ENCODE data around the gene SESTD1.

The SESTD1 gene

GRCh38 chr2:179274749-179275148, 10.1 kb upstream of the SESTD1 start:
- Mint-ChIP-seq H3K4me1 (ENCODE audit: low read depth) (peaks cover 17% of the 10 kb centered on the region), H3K9me3 (no peaks in the 10 kb centered on the region), H3K27me3 (no peaks in the 10 kb centered on the region), H3K36me3 (ENCODE audit: low read depth) (no peaks in the 10 kb centered on the region), H3K27ac (no peak overlapping the region), H3K4me3 (no peak overlapping the region)

DNA sequence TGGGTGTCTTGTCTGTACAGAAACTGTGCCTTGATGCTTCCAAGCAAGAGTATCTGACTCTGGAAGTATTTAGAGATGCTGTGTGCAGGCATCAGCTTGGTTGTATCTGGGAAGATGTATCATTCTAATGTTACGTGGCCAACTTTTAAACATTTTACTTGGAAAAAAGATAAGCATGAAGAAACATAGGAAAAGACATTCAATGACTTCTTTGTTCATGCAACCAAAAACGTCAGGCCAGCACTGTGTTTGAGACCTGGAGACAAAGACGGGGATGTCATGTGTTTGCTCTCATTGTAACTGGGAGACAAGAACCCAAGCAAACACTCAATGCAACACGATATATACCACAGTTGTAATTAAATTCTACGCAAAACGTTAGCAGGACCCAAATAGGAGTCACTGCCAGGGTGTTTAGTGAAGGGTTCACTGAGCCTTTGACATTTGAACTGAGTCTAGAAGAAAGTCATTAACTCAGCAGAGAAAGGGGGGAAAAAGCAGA, 8.9 kb upstream of the SESTD1 start:
- H3K27me3 Mint-ChIP-seq, result no peaks in the 10 kb centered on the region
- no peaks in the 10 kb centered on the region for H3K36me3 Mint-ChIP-seq (ENCODE audit: low read depth)
- H3K27ac Mint-ChIP-seq, result no peak overlapping the region
- peaks cover 17% of the 10 kb centered on the region for H3K4me1 Mint-ChIP-seq (ENCODE audit: low read depth)
- no peak overlapping the region for H3K4me3 Mint-ChIP-seq
- H3K9me3 Mint-ChIP-seq, result no peaks in the 10 kb centered on the region

DNA sequence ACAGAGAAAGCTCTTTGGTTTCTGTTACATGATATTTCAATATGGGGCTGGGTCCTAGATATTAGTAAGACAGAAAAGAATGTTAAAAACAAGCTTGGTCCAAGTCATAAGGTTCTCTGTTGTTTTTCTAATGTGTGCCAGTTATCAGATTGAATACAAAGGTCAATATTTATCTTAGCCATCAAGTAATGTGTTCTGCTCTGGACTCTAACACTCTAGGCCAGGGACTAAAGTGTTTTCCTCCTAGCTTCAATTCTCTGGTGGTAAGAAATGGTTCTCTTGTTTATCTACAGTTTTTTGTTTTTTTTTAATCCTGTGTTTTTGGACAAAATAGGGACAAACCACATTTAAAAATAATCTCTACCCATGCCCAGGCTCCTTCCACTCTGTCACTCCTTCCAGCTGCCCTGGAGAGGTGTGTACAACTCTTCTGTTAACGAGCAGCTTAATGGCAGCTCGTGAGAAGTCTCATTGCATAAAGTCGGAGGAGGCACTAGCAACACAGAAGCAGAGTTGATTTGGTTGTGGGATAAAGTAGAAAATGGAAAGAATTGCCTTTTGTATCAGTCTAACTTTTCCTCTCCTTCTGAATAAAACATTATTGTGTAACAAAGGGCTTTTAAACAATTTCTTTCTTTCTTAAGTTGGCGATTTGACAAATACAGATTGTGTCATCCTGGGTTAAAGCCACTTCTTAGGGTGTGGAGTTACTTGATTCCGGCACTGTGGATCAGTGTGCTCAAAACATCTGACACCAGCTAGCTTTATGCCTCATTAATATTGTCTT, 8.0 kb upstream of the SESTD1 start:
- H3K4me3 Mint-ChIP-seq, result no peak overlapping the region
- H3K4me1 Mint-ChIP-seq (ENCODE audit: low read depth), result peaks cover 17% of the 10 kb centered on the region
- H3K36me3 Mint-ChIP-seq (ENCODE audit: low read depth), result no peaks in the 10 kb centered on the region
- no peaks in the 10 kb centered on the region for H3K9me3 Mint-ChIP-seq
- H3K27me3 Mint-ChIP-seq, result no peaks in the 10 kb centered on the region
- H3K27ac Mint-ChIP-seq, result no peak overlapping the region

- H3K36me3 Mint-ChIP-seq (ENCODE audit: low read depth), result no peaks in the 10 kb centered on the region
- H3K27ac Mint-ChIP-seq, result no peak overlapping the region
- no peak overlapping the region for H3K4me3 Mint-ChIP-seq
- peaks cover 8% of the 10 kb centered on the region for H3K27me3 Mint-ChIP-seq
- no peaks in the 10 kb centered on the region for H3K9me3 Mint-ChIP-seq
- peaks cover 21% of the 10 kb centered on the region for H3K4me1 Mint-ChIP-seq (ENCODE audit: low read depth)
Observed at GRCh38 chr2:179270689-179271088, 6.1 kb upstream of the SESTD1 start.

DNA sequence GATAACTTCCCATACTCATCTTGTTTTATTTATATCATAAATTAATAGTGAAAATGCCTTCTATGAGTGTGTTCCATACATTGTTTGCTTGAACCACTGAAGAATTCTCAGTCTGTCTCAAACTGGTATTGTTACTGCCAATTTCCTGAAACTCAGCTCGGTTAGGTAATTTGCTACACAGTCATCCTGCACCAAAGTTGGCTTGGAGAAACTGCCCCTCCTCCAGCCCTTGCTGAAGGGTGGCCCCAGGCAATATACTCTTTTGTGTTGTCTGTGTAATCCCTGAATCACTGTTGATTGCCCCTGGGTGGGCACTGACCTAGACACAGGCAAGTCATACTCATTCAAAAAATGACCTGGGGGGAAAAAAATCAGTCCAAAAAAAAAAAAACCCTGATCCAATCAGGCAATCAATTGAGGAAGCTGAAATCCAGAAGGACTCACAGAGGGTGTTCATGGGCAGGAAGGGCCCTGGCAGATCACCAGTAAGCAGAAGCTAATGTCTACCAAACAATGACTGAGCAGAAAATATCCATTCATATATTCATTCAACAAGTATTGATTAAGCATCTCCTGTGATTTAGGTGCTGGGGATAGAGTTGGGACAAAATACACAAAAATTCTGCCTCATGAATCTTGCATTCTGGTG, 3.8 kb upstream of the SESTD1 start:
- no peaks in the 10 kb centered on the region for H3K9me3 Mint-ChIP-seq
- no peak overlapping the region for H3K27ac Mint-ChIP-seq
- H3K4me3 Mint-ChIP-seq, result no peak overlapping the region
- no peaks in the 10 kb centered on the region for H3K36me3 Mint-ChIP-seq (ENCODE audit: low read depth)
- H3K27me3 Mint-ChIP-seq, result peaks cover 19% of the 10 kb centered on the region
- peaks cover 15% of the 10 kb centered on the region for H3K4me1 Mint-ChIP-seq (ENCODE audit: low read depth)

GRCh38 chr2:179266271-179266670, 1.6 kb upstream of the SESTD1 start:
- Mint-ChIP-seq H3K27ac (no peak overlapping the region), H3K36me3 (ENCODE audit: low read depth) (no peaks in the 10 kb centered on the region), H3K4me3 (no peak overlapping the region), H3K9me3 (no peaks in the 10 kb centered on the region), H3K4me1 (ENCODE audit: low read depth) (peaks cover 30% of the 10 kb centered on the region), H3K27me3 (peaks cover 35% of the 10 kb centered on the region)

DNA sequence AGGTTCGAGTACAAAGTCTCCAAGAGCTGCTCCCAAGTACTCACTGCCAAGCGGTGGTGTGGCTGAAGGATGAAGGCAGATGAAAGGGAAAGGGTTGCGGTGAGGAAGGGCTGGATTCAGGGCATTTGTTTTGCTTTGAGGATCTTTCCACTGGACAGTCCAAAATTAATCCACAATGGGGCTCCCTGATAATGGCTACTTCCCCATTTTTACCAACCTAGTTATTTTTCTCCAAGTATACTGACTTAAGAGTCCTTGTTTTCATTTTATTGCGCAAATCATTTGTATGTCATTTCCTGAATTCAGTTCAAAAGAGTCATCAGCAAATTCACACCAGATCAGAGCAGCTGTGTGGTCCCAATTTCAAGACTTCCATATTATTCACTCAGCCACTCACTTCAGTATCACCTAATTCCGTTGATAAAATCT, 464 bp upstream of the SESTD1 start:
- Mint-ChIP-seq H3K4me3 (peak overlapping the region; percentile 61), H3K36me3 (ENCODE audit: low read depth) (no peaks in the 10 kb centered on the region), H3K27me3 (peaks cover 39% of the 10 kb centered on the region), H3K9me3 (no peaks in the 10 kb centered on the region), H3K4me1 (ENCODE audit: low read depth) (peaks cover 42% of the 10 kb centered on the region), H3K27ac (peak overlapping the region; percentile 20)

DNA sequence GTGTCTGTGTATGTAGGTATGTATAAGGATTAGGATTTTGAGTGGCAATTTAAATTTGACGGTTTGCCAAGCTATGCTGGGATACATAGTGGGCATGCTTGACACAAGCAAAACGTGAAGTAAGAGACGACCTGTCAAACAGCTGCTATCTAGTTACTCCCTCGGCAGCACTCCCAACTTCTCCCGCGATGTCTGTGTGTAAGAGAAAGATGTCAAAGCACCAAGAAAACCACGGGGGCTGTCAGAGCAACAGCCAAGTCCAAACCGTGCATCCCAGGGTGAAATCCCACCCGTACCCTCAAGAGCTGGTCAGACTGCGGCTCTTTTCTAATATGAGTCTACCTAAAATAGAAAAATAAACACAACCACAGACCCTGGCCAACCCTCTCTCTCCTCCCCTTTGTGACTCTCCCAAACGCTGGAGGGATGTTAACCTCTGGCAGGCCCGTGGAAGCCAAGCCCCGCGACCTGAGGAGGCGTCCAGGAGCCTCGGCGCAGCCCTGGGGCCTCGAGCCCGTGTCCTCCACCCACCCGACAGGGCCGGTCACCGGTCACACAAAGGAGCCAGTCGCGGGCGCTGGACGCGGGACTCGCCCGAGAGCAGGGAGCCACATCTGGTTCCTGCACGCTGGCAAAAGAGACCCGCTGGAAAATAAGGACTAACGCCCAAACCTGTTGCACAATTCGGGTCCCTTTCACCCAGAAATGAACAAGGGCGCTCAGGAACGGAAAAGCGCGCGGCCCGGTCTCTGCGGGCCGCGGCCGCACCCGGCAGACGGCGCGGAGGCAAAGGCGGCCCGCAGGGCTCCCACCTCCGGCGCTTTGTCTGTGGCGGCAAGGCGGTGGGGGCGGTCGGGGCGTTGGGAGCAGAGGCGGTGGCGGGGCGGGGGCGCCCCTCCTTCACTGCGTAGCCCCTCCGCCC, 925 bp downstream of the SESTD1 start:
- H3K27ac Mint-ChIP-seq, result peak overlapping the region; percentile 62
- peaks cover 51% of the 10 kb centered on the region for H3K4me1 Mint-ChIP-seq (ENCODE audit: low read depth)
- H3K36me3 Mint-ChIP-seq (ENCODE audit: low read depth), result no peaks in the 10 kb centered on the region
- peak overlapping the region; percentile 85 for H3K4me3 Mint-ChIP-seq
- H3K27me3 Mint-ChIP-seq, result peaks cover 39% of the 10 kb centered on the region
- no peaks in the 10 kb centered on the region for H3K9me3 Mint-ChIP-seq

- H3K9me3 Mint-ChIP-seq, result no peaks in the 10 kb centered on the region
- peak overlapping the region; percentile 85 for H3K4me3 Mint-ChIP-seq
- H3K27me3 Mint-ChIP-seq, result peaks cover 39% of the 10 kb centered on the region
- H3K27ac Mint-ChIP-seq, result peak overlapping the region; percentile 63
- H3K36me3 Mint-ChIP-seq (ENCODE audit: low read depth), result no peaks in the 10 kb centered on the region
- H3K4me1 Mint-ChIP-seq (ENCODE audit: low read depth), result peaks cover 53% of the 10 kb centered on the region
Observed at GRCh38 chr2:179263015-179263414, 1.6 kb downstream of the SESTD1 start.

- Mint-ChIP-seq H3K4me3 (no peak overlapping the region), H3K4me1 (ENCODE audit: low read depth) (peaks cover 60% of the 10 kb centered on the region), H3K9me3 (no peaks in the 10 kb centered on the region), H3K27me3 (peaks cover 39% of the 10 kb centered on the region), H3K27ac (no peak overlapping the region), H3K36me3 (ENCODE audit: low read depth) (no peaks in the 10 kb centered on the region)
Observed at GRCh38 chr2:179262077-179262660, 2.5 kb downstream of the SESTD1 start.

GRCh38 chr2:179261151-179261825, 3.3 kb downstream of the SESTD1 start:
- peaks cover under 1% of the 10 kb centered on the region for H3K36me3 Mint-ChIP-seq (ENCODE audit: low read depth)
- H3K4me3 Mint-ChIP-seq, result no peak overlapping the region
- H3K27ac Mint-ChIP-seq, result peak overlapping the region; percentile 26

DNA sequence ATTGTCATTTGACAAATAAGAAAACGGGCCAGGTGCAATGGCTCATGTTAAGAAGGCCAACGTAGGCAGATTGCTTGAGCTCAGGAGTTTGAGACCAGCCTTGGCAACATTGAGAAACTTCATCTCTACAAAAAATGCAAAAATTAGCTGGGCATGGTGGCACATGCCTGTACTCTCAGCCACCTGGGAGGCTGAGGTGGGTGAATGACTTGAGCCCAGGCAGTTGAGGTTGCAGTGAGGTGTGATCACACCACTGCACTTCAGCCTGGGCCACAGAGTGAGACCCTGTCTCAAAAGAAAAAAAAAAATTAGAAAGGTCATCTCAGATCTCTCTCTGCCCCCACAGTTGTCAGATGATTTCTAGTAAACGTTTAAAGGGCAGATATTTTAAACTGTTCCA, 4.4 kb downstream of the SESTD1 start:
- peaks cover 5% of the 10 kb centered on the region for H3K9me3 Mint-ChIP-seq
- H3K36me3 Mint-ChIP-seq (ENCODE audit: low read depth), result peaks cover 5% of the 10 kb centered on the region
- peaks cover 57% of the 10 kb centered on the region for H3K4me1 Mint-ChIP-seq (ENCODE audit: low read depth)
- H3K27me3 Mint-ChIP-seq, result peaks cover 26% of the 10 kb centered on the region
- H3K4me3 Mint-ChIP-seq, result no peak overlapping the region
- H3K27ac Mint-ChIP-seq, result no peak overlapping the region

More at GRCh38 chr2:179261151-179261825, 3.3 kb downstream of the SESTD1 start:
- Mint-ChIP-seq H3K27me3 (peaks cover 36% of the 10 kb centered on the region), H3K9me3 (peaks cover under 1% of the 10 kb centered on the region), H3K4me1 (ENCODE audit: low read depth) (peaks cover 63% of the 10 kb centered on the region)

DNA sequence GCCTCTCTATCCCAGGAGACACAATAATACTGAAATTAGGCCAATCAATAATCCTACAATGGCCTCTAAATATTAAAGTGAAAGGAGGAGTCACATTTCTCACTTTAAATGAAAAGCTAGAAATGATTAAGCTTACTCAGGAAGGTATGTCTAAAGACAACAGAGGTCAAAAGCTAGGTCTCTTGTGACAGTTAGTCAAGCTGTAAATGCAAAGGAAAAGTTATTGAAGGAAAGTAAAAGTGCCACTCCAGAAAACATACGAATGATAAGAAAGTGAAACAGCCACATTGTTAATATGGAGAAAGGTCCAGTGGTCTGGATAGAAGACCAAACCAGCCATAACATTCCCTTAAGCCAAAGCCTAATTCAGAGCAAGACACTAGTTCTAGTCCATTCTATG, 9.5 kb downstream of the SESTD1 start:
- no peak overlapping the region for H3K4me3 Mint-ChIP-seq
- peaks cover 11% of the 10 kb centered on the region for H3K36me3 Mint-ChIP-seq (ENCODE audit: low read depth)
- no peaks in the 10 kb centered on the region for H3K27me3 Mint-ChIP-seq
- H3K27ac Mint-ChIP-seq, result peak overlapping the region; percentile 61
- H3K9me3 Mint-ChIP-seq, result peaks cover 8% of the 10 kb centered on the region
- H3K4me1 Mint-ChIP-seq (ENCODE audit: low read depth), result peaks cover 66% of the 10 kb centered on the region

DNA sequence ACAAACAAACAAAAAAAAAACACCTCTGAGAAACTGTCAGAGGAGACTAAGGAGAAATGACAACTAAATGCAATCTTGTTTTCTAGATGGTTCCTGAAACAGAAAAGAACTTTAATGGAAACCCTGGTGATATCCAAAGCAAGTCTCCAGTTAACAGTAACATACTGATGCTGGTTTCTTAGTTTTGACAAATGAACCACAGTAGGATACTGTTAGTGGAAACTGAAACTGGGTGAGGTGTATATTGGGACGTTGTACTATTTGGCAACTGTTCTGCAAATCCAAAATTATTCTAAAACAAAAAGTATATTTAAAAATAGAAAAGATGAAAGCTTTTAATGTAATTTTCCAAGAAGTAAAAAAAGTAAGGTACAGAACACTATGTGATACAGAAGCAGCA, 11.4 kb downstream of the SESTD1 start:
- H3K27ac Mint-ChIP-seq, result peak overlapping the region; percentile 73
- H3K4me3 Mint-ChIP-seq, result no peak overlapping the region
- H3K4me1 Mint-ChIP-seq (ENCODE audit: low read depth), result peaks cover 73% of the 10 kb centered on the region
- H3K9me3 Mint-ChIP-seq, result peaks cover 8% of the 10 kb centered on the region
- no peaks in the 10 kb centered on the region for H3K27me3 Mint-ChIP-seq
- H3K36me3 Mint-ChIP-seq (ENCODE audit: low read depth), result peaks cover 17% of the 10 kb centered on the region
